GM21360 (cell line): Measurements from ENCODE around the gene EVA1B.

Source experiments
- ATAC-seq: cut with Tn5 transposase; IDR thresholded peaks from one replicate; pipeline ENCODE4 v1.9.1; 2021; ENCODE audit warnings: mild to moderate bottlenecking, moderate library complexity; ENCODE audit not compliant: unreplicated experiment

Gene EVA1B, protein sequence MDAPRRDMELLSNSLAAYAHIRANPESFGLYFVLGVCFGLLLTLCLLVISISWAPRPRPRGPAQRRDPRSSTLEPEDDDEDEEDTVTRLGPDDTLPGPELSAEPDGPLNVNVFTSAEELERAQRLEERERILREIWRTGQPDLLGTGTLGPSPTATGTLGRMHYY

DNA sequence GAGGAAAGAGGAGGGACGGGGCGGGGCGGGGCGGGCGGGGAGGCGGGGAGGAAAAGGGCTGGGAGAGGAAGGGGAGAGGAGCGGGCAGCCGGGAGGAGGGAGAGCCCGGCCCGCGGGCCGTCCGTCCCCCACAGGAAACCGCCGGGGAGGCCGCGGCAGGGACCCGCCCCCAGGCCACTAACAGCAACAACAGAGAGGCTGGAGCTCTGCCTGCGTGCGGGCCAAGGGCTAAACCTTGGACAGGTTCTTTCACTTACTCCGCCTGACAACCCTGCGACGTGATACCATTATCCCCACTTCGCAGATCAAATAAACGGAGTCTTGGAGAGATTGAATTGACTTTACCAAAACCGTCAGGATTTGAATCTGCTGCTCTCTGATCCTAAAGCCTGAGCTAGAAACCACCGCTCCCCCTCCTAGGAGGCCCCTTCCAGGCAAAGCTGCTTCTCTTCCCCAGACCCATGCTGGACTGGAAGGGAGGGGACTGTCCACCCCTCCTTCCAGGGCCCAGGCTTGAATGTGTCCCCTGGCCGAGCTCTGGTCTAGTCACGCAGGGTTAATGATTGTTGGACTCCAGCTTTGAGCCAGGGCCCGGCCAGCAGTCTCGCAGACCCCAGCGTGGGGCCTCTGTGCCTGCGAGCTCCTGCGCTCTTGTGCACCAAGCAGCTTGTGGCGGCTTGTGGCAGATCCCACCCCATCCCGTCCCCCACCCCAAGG, at the start of gene EVA1B:
Gene EVA1B, minus strand, starts transcription at position 10 of the 717 bp plus-strand sequence. CDS start 608 bp downstream, outside the sequence.
- ATAC-seq, result no peak

DNA sequence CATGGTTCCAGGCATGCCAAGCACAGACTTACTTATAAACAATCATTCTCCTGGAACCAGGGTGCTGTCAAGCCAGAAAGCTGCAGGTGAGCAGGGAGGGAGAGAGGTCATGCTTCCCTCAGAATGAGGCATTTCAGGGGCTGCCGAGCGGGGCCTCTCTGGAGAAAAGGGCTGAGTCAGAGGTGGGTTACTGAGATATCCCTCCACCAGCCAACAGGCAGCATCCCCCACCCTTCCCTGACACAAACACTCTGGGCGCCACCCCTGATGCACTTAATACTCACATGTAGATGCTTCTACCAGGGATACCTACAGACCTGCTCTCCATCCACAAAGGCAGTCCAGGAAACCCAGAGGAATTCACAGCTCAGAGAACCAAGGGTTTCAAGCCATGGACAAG, 49.2 kb upstream of the EVA1B start:
- ATAC-seq, result no peak

DNA sequence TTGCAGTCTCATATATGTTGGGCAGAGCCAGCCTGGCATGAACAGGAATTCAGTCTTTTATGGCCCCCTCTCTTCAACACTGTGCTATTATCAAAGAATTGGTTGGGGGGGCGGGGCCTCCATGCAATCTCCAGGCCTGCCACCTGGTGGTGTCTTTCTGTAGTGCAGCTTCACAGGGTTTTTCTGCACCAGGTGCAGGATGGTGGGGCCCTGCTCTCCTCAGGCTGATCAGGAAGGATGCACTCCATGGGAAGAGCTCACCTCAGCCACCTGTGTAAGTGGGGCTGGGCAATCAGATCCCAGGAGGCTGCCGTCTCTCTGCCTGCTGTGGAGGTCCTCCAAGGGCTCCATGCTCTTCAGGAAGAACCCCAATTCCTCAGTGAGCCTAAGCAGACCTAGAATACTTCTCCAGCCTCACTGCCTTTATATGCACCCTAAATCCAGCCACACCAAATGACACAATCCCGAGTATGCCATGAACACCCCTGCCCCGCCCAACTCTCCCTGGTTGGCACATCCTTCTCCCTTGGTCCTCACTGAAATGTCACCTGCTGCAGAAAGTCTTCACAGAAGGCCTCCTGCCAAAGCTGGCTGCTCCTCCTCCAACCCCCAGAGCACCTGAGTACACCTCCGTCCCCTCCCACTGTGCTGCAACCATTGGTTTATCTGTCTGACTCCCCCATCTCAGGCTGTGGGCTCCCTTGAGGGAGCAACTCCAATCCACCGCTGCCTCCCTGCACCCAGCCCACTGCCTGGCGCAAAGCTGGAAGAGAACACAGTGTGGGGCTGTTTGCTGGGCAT, 45.8 kb upstream of the EVA1B start:
- ATAC-seq, result no peak

DNA sequence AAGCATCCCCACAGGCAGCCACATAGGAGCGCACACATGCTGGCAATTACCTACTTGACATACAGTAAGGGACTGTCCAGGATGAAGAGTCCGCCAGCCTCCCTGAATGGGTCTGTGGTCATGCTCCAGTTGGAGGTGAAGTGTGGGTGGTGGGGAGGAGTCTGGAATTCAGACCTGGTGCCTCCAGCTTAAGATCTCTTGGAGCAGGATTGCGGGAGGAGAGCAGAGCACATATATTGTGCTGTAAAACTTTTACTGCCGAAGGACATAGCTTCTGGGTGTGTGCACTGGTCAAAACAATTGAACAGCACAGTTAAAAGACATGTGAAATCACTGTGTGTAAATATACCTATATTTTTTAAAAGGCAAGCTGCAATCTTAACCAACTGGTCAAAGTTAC, 44.4 kb upstream of the EVA1B start:
- no peak for ATAC-seq

DNA sequence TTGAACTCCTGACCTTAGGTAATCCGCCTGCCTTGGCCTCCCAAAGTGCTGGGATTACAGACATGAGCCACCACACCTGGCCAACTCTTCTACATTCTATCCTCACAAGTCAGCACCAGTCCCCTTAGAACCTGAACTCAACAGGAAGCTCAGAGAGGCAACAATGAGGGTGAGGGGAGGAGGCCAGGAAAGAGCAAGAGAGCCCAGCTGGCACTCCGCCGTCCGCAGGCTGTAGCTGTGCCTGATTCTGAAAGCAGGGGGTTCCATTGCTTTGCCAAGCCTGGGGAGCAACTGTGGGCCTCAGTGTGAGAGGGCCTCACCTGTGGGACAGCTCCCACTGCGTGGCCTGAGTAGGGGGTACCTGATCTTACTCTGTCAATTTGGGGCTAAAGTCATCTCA, 43.6 kb upstream of the EVA1B start:
- ATAC-seq, result no peak

DNA sequence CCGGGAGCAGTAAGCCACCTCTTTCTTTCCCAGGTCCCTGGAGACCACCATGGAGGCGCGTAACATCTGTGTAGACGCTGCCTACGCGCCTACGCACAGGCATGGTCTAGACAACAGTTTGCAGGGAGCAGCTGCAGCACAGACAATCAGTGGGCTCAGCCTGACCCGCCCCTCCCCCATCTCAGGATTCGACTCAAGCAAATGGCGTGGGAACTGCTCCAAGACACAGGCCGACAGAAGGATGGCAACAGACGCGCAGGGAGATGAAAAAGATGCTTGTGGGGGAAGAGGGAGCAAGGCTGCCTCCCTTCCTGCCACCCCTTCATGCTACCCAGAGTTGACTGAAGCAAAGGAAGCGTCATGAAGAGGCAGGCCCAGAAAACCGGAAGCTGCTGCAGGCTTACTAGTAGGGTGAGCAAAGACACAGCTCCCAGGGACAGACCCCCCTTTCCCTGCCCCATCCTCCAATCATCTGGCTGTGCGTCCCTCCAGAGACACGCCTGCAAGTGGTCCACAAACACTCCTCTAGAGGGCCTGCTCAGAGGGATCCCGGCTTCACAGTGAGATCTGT, 42.7 kb upstream of the EVA1B start:
- no peak for ATAC-seq

DNA sequence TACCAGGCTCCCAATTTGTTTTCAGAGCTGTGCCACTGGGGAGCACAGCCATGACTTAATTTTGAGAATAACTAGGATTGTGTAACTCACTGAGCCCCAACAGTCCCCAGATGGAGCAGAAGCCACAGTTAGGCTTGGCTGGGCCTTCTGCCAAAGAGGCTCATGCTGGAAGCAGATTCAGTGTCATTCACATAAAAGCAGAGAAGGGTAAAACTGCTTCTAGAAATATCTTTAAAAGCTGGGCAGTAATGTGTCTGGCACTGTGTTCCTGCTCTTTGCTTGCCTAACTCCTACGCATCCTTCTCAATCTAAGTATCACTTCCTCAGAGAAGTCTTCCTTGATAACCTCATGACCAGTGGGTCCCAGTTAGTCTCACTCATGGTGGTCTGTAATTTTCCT, 41.9 kb upstream of the EVA1B start:
- ATAC-seq, result no peak

DNA sequence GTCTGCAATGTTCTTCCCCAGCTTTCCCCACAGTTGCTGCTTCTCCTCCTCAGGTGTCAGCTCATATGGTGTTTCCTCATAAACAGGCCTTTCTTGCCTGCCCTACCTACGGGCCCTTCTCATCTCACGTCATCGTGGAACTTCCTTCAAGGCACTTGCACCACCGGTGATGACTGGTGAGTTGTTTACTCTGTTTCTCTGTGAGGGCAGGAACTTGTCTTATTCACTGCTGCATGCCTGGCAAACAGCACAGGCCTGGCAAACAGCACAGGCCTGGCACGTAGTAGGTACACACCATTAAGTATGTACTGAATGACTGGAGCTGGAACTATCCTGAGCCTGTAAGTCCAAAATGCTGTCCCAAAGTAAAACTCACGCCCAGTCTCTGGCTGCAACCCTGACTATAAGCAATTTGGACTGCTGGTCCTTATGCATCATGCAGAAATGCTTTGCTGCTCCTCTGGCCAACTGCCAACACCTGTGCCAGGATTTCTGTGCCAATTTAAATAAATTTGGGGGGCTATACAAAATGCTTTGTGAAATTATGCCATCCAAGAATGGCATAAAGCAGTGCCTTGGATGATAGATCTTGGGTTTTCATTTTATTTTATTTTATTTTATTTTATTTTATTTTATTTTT, 36.6 kb upstream of the EVA1B start:
- no peak for ATAC-seq

DNA sequence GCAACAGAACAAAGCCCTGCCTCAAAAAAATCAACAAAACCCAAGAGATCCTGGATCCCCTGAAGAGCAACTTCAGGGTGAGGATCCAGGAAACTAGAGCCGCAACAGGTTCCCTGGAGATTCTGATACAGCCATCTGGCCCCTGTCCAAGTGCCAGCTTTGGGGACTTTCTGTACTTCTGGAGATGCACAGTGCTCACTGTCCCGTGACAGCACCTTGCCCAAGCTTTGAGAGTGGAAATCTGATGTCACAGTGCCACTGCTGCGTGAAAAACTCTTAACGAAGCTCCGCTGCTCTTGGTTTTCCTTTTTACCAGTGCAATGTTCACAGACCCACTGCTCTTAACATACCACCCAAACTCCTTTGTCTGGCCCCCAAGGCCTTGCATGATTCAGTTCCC, 35.9 kb upstream of the EVA1B start:
- no peak for ATAC-seq

DNA sequence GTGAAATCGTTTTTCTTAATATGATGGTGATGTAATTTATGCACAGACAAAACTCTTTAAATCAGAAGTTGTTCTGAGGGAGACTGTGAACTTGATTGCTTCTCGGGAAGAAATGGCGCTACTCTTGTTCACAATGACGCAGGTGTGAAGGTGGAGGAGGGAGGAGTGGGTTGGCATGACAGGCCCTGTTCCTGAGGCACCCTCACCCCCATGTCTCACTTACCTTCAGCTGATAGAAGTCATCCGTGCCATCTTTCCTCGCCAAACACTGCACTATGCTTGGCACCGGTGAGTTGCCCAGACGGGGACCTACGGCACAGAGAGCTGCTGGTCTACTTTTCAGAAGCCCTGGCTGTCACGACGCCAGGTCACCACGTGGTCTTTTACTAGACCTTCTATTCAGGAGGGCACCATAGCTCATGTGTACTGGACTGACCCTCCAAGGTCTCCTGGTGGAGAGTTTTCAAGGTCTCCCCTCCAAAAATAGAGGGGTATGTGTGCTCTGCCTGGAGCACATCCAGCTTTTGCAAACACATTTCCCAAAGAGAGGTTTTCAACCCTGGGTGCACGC, 35.2 kb upstream of the EVA1B start:
- ATAC-seq, result no peak

DNA sequence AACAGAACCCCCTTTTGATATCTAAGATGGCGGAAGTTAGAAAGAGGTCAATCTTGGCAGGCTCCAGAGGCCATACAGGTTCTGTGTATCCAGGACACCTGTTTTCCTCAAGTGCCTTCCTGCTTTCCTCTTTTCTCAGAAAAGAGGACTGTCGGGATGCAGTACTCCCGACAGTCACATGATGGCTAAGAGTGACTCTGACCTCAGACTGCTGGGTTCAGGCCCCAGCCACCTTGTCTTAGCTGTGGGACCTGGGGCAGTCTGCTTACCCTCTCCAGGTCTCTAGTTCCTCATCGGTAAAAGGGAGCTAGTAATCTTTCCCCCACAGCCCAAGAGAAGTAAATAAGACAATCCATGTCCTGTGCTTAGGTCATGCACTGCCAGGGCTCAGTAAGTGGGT, 32.4 kb upstream of the EVA1B start:
- no peak for ATAC-seq

DNA sequence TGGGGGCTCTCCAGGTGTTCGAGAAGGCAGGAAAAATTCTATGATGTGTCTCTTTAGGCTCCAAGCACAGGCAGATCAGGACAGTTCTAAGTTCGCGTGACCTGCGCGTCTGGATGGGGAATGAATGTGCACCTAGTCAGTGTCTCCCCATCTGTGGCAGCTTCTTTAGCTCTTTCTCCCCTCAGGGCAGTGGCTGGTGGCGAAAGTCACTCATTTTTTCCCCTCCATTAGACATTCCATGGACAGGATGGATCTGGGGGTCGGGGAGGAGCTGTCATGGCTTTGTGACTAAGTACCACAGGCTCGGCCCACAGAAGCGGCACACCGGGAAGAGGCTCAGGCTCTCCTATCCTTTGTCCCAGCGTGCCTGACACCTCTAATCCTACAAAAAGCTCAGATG, 31.0 kb upstream of the EVA1B start:
- no peak for ATAC-seq

DNA sequence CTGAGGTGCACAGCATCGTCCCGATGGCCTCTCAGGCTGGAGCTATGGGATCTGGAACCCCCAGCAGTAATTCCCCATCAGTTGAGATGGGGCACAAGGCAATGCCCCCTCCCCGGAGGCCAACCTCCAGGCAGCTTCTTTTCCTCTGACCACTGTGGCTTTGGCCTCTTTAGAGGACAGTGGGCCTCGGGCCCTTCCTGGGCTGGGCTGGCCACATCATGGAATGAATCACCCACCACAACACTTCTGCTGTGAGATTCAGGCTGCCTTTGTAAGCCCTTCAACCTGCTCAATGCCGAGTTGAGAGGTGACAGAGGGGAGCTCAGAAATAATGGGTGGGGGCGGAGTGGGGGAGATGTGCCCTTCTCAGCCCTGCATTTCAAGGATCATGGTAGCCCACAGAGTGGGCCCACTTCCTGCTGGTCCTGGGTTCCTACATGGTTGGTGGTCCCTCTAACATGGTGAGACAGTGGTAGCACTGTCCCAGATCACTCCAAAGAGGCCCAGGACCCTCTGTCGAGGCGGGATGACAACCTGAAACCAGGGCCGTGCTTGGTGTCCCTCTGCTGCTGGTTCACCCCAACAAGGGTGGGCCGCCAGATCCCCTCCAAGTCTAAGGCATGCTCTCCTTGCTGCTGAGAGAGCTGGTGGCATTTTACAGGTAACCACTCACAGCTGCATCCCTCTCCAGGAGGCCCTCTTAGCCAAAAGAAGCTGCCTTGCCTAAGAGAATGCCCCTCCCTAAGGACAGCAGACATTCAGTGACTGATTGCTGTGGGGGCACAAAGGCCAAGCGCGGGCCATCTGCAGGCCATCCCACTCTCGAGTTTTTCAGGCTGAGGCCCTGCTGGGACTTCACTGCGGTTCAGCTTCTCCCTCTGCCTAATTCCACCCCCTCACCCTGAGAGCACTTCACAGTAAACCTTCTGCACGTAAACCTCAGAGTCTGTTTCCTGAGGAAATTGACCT, 29.7 kb upstream of the EVA1B start:
- no peak for ATAC-seq

DNA sequence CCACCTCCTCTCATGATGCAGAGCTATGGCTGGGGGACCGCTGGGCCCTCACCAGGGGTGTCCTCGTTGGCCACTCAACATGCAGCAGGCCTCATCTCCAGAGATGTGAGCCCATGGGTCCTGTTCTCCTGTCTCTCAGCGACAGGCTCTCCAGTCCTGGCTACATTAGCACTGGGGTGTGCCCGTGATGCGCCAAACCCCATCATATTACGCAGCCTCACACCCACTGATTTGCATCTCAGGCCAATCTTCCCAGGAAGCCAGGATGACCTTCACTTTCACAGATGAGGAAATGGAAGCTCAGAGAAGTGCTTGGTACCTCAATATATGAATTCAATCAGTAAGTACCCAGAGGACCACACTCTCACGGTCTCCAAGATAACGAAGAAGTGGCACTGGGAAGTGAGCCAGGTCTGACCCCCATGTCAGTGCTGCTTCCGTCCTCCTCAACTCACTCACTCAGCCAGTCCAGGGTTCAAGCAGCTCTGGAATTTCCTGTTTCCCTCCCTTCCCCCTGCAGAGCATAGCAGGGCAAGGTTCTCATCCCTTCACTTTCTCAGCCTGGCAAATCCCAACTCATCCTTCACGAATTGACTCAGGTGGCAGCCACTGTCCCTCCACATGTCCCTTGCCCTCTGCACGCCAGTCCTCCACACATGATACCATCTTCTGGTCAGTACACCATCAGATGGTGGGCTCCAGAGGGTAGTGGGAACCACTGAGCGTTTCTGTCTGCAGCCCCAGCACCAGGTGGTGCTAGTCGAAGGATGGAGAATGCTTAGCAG, 28.9 kb upstream of the EVA1B start:
- ATAC-seq, result no peak

DNA sequence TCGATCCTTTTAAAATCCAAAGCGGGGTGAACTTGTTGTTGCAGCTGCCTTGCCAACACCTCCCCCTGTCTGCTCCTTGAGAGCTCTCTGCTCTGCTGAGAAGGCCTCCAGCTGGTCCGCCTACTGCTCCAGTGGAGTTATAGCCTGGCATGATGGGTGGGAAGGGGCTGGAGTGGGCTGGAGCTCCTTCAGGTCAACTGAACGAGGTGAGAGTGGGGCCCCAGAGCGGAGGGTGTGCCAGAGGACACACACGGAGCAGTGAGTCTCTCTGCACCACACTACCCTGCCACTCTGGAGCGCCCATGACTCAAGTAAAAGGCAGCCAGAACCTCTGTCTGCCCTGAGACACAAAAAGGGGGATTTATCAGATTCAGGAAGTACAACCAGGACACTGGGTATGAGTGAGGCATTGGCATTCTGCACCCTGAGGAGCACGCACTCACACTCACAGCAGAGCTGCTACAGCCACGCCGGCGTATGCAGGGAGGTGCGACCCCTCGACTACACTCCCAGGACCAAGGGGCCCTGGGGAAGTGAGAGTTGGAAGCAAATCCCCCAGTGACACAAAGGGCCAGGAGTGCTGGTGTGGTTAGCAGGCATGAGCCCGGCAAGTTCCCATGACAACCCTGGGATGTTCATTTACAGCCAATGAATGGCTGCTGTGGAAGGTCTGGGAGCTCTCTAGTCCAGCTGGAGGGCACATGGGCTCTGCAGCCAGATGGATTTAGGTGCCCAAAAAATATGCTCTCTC, 28.0 kb upstream of the EVA1B start:
- ATAC-seq, result no peak

DNA sequence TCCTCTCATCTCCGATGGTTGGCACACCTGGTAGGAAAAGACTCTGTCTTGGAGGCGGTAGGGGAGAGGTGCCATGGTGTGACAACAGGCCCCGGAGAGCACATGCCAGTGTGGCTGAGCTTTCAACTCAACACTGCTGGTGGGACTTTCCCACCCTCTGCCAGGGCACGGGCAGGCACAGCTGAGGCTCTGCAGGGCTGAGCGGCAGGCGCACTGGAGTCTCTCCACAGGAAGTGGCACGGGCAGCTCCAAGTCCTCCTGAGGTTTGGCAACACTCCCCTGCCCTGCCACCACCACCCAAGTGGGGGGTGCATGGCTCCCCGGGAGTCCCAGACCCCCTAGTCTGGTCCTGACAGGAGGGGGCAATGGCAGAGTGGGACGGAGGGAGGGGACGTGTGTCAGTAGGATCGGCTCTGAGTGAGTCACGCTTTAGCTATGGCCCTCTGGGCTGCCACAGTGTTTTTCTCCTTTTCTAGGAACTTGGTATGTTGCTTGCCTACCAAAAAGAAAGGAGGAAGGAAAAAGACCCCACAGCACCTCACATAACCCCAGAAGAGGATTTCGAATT, 27.3 kb upstream of the EVA1B start:
- no peak for ATAC-seq

DNA sequence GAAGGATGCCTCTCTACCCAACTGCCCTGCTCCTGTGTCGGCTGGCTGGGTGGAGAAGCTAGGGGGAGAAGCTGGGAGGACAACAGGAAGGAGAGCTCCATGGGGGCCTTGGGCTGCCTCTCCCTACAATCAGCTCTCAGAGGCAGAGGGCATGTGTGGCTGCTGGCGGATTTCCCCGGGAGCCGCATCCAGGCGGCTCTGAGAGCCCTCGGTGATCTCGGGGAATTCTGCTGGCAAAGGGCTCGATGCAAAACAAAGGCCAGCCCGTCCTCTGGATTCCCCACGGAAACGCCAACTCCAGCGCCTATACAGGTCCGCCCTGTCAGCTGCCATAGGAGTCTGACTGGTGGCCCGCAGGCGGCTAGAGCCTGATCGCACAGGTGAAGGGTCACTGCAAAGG, 26.4 kb upstream of the EVA1B start:
- ATAC-seq, result no peak

DNA sequence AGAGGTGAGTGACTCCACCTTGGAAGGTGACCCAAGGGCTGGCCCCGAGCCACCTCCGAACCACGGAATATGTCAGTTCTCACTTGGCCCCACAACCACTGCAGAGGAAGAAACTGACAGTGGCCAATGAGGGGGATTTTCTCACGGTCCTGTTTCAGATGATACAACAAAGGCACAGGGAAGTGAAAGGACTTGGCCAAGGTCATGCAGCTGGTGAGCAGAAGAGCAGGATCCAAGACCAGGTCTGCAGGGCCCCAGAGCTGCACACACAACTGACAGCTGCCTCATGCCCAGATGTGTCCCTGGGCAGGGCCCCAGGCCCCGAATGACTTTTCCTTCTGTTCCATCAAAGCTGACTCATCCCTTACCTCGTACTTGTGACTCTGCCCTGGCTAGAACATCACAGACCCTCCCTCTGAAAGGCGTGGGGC, 25.8 kb upstream of the EVA1B start:
- ATAC-seq, result peak; percentile 52
